CD4-positive, CD25-positive, alpha-beta regulatory T cell (primary cell): ENCODE results near the gene ATP5F1B. TPM values are rescaled to one million over a fixed set of nuclear protein-coding genes. Genes with fewer than 3 reads are reported as not detected.

Experiments used
- ATAC-seq, 2 donors: fragments of 150-1000 bp; cut with Tn5 transposase; one replicate each; pipeline ENCODE4 v1.10.0; 2021; ENCODE audit warnings: low read depth in 2 of 2, moderate number of reproducible peaks in 2 of 2, moderate library complexity in 1 of 2
- DNase-seq, 3 donors: peaks; one replicate each; pipeline versions ENCODE4 v3.0.0 to v3.0.0-alpha.2; 2012 to 2022; ENCODE audit warnings: mixed read lengths in 1 of 3
- H3K27ac ChIP-seq: one replicate; pipeline ENCODE4 v1.7.0; 2013; ENCODE audit warnings: mild to moderate bottlenecking, low read length; ENCODE audit not compliant: insufficient read depth, poor library complexity, severe bottlenecking
- H3K27me3 ChIP-seq: one replicate; pipeline ENCODE4 v1.7.0; 2013; ENCODE audit warnings: low read length; ENCODE audit not compliant: control insufficient read depth, insufficient read depth
- H3K36me3 ChIP-seq: one replicate; pipeline ENCODE4 v1.7.0; 2013; ENCODE audit warnings: mild to moderate bottlenecking, low read length, moderate library complexity; ENCODE audit not compliant: control insufficient read depth, insufficient read depth
- H3K4me1 ChIP-seq: 2 replicates; pipeline ENCODE4 v1.7.0; 2013; ENCODE audit warnings: mild to moderate bottlenecking, low read length; ENCODE audit not compliant: insufficient read depth, control insufficient read depth, poor library complexity, severe bottlenecking
- H3K4me3 ChIP-seq: one replicate; pipeline ENCODE4 v1.7.0; 2013; ENCODE audit warnings: low read depth, mild to moderate bottlenecking, low read length, moderate library complexity
- H3K9me3 ChIP-seq, 2 experiments: 1 replicate in 1 of 2; 2 replicates in 1 of 2; pipeline ENCODE4 v1.7.0; 2013; ENCODE audit warnings: low read length in 2 of 2, mild to moderate bottlenecking in 1 of 2, moderate library complexity in 1 of 2; ENCODE audit not compliant: control insufficient read depth in 2 of 2
- H3K27ac Mint-ChIP-seq, 3 donors: one replicate each; pipeline ENCODE4 v1.8.0; 2020 to 2022; ENCODE audit warnings: mild to moderate bottlenecking in 3 of 3, mixed read lengths in 3 of 3, moderate library complexity in 2 of 3
- H3K27me3 Mint-ChIP-seq: one replicate; pipeline ENCODE4 v1.8.0; 2022; ENCODE audit warnings: mild to moderate bottlenecking, mixed read lengths
- H3K36me3 Mint-ChIP-seq: one replicate; pipeline ENCODE4 v1.8.0; 2020; ENCODE audit warnings: mixed read lengths
- H3K4me1 Mint-ChIP-seq, 4 donors: one replicate each; pipeline ENCODE4 v1.8.0; 2020 to 2022; ENCODE audit warnings: mixed read lengths in 4 of 4, mild to moderate bottlenecking in 1 of 4
- H3K4me3 Mint-ChIP-seq, 4 donors: one replicate each; pipeline ENCODE4 v1.8.0; 2020 to 2022; ENCODE audit warnings: mild to moderate bottlenecking in 4 of 4, mixed read lengths in 4 of 4, moderate library complexity in 3 of 4
- H3K9me3 Mint-ChIP-seq, 7 donors: one replicate each; pipeline ENCODE4 v1.8.0; 2020 to 2022; ENCODE audit warnings: mixed read lengths in 7 of 7, mild to moderate bottlenecking in 3 of 7, moderate library complexity in 2 of 7
- polyA plus RNA-seq, 4 donors: library from polyadenylated mRNA; unstranded; fragments of 300-500 nt; fragmentation: Illumina TruSeq; gene quantifications; one replicate each; pipeline ENCODE4 v1.2.3, GENCODE V29; 2021
- total RNA-seq: library from RNA; stranded (reverse); gene quantifications from one replicate; pipeline ENCODE4 v1.2.3, GENCODE V29; 2022

The ATP5F1B gene
- total and polyA plus RNA-seq, 5 donors from 2014 or later, result 277 to 1,082 (median 820) TPM

DNA sequence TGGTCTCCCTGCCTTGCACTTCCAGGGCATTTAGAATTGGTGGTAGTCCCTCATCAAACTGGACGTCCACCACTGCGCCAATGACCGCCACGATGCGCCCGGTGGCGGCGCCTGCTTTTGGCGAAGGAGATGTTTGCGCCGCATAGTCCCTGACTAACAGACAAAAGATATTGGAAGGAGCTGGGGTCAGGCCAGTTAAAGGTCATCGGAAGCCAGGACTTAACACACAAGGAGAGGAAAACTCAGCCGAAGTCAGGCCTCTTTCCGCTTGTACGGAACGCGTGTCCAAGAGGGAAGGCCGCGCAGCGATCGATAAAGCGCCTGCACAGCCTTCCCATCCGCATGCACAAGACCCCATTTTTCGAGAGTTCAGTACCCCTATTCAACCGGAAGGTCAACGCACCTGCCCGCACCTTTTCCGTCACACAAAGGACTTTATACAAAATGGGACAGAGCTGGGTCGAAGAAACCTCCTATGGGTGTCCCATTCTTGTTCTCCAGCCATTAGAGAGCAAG, 525 bp downstream of the ATP5F1B start:
- Histone ChIP-seq H3K36me3 (peaks cover 38% of the 10 kb centered on the region), H3K27me3 (no peaks in the 10 kb centered on the region), H3K4me3 (peak overlapping the region; percentile 96), H3K27ac (peak overlapping the region; percentile 96), H3K9me3 (no peaks in the 10 kb centered on the region), H3K4me1 (peaks cover 26% of the 10 kb centered on the region)
- H3K36me3 Mint-ChIP-seq, result peaks cover 22% of the 10 kb centered on the region
- peak overlapping the region; percentile 80 to 95 (median 93) for H3K4me3 Mint-ChIP-seq
- H3K9me3 Mint-ChIP-seq, result peaks cover 0 to 1% (median 0%) of the 10 kb centered on the region in 7 donors
- no peaks in the 10 kb centered on the region for H3K27me3 Mint-ChIP-seq
- ATAC-seq (no peak), DNase-seq (no peak)
- peaks cover 13 to 46% (median 30%) of the 10 kb centered on the region in 4 donors for H3K4me1 Mint-ChIP-seq
- H3K27ac Mint-ChIP-seq, result peak overlapping the region; percentile 96 to 99 (median 99)

DNA sequence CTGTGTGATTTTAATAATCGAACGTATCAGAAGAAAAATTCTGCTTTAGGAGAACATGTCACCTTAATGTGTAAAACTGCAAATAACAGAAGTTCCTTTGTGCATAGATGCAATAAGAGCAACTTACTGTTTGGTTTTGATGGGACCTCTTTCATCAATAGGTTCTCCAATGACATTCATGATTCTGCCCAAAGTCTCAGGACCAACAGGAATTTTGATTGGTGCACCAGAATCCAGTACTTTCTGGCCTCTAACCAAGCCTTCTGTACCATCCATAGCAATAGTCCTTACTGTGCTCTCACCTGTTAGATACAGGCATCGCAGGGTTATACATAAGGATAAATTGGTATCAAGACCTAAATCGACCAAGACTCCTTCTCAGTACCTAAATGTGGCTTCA, 1.1 kb downstream of the ATP5F1B start:
- H3K4me1 Mint-ChIP-seq, result peaks cover 13 to 50% (median 33%) of the 10 kb centered on the region in 4 donors
- H3K27ac Mint-ChIP-seq, result peak overlapping the region; percentile 96 to 99 (median 99)
- peak overlapping the region; percentile 96 for H3K4me3 ChIP-seq
- H3K27me3 Mint-ChIP-seq, result no peaks in the 10 kb centered on the region
- H3K36me3 Mint-ChIP-seq, result peaks cover 25% of the 10 kb centered on the region
- H3K27me3 ChIP-seq, result no peaks in the 10 kb centered on the region
- no peak for ATAC-seq
- H3K9me3 Mint-ChIP-seq, result peaks cover 0 to 1% (median 0%) of the 10 kb centered on the region in 7 donors
- no peak for DNase-seq
- H3K27ac ChIP-seq, result peak overlapping the region; percentile 96
- H3K9me3 ChIP-seq, result no peaks in the 10 kb centered on the region
- peaks cover 26% of the 10 kb centered on the region for H3K4me1 ChIP-seq
- H3K4me3 Mint-ChIP-seq, result peak overlapping the region; percentile 80 to 95 (median 93)
- peaks cover 43% of the 10 kb centered on the region for H3K36me3 ChIP-seq

GRCh38 chr12:56641219-56641618, 4.6 kb downstream of the ATP5F1B start:
- Histone ChIP-seq H3K4me1 (peaks cover 34% of the 10 kb centered on the region), H3K36me3 (peaks cover 65% of the 10 kb centered on the region)
- H3K4me1 Mint-ChIP-seq, result peaks cover 15 to 62% (median 46%) of the 10 kb centered on the region in 4 donors

GRCh38 chr12:56637621-56638020, 8.2 kb downstream of the ATP5F1B start:
- ATAC-seq (no peak), DNase-seq (no peak)

More at GRCh38 chr12:56641219-56641618, 4.6 kb downstream of the ATP5F1B start:
- no peak for ATAC-seq
- Histone ChIP-seq H3K4me3 (no peak overlapping the region), H3K27me3 (no peaks in the 10 kb centered on the region), H3K9me3 (no peaks in the 10 kb centered on the region), H3K27ac (no peak overlapping the region)
- H3K27me3 Mint-ChIP-seq, result no peaks in the 10 kb centered on the region
- no peaks in the 10 kb centered on the region for H3K9me3 Mint-ChIP-seq
- DNase-seq, result no peak
- H3K27ac Mint-ChIP-seq, result peak overlapping the region in 1 of 3 donors; percentile 26
- H3K4me3 Mint-ChIP-seq, result peak overlapping the region in 1 of 4 donors; percentile 56
- peaks cover 37% of the 10 kb centered on the region for H3K36me3 Mint-ChIP-seq

DNA sequence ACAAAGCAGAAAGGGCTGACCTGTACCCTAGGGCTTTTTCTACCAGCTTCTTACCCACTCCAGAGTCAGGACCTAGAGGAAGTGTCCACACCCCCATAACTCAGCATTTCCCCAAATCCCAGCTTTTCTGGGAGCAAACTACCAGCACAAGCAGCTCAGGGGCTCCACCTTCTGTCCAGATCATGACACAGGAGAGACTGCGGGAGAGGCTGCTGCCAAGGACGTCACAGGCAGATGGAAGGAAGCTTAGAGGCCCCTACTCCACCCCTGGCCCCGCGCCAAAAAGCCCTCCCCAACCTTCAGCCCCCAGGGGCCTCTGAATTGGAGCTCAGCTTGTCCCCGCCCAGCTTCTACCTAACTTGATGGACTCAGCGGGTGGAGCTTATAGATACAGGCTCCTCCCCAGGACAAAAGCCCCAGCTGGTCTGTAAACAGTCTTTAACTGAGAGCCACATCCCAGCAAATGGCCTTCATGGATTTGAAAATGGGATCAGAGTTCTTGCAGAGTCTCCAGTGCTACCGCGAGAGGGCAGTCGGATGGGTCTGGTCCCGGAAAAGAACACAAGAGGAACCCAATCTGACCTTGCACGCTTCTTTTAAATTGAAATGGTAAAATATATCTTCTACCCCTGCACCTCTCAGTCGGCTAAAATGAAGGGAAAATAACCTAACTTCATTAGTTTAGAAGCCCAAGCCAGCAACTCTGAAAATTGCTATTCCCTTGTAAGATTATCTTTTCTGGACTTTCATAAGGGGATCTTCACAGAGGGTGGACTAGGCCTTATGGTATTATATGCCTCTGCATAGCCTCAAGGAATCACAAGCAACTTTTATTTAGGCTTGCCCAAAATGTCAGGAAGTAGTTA, 8.9 kb downstream of the ATP5F1B start:
- Histone ChIP-seq H3K4me1 (peaks cover 50% of the 10 kb centered on the region), H3K27me3 (no peaks in the 10 kb centered on the region), H3K36me3 (peaks cover 41% of the 10 kb centered on the region), H3K4me3 (peak overlapping the region; percentile 94), H3K27ac (peak overlapping the region; percentile 95), H3K9me3 (no peaks in the 10 kb centered on the region)
- DNase-seq (peak; percentile 94 to 95 (median 95)), ATAC-seq (peak; percentile 64 to 66)
- Mint-ChIP-seq H3K9me3 (no peaks in the 10 kb centered on the region), H3K4me1 (peaks cover 4 to 65% (median 44%) of the 10 kb centered on the region in 4 donors), H3K36me3 (peaks cover 19% of the 10 kb centered on the region), H3K27me3 (no peaks in the 10 kb centered on the region), H3K27ac (peak overlapping the region; percentile 89 to 97 (median 93)), H3K4me3 (peak overlapping the region; percentile 83 to 98 (median 96))

More at GRCh38 chr12:56637621-56638020, 8.2 kb downstream of the ATP5F1B start:
- H3K27me3 Mint-ChIP-seq, result no peaks in the 10 kb centered on the region
- Histone ChIP-seq H3K27me3 (no peaks in the 10 kb centered on the region), H3K4me3 (no peak overlapping the region), H3K36me3 (peaks cover 48% of the 10 kb centered on the region), H3K9me3 (no peaks in the 10 kb centered on the region), H3K27ac (peak overlapping the region; percentile 95), H3K4me1 (peaks cover 42% of the 10 kb centered on the region)
- peak overlapping the region; percentile 65 to 93 (median 69) for H3K27ac Mint-ChIP-seq
- H3K4me3 Mint-ChIP-seq, result peak overlapping the region in 3 of 4 donors; percentile 55 to 98 (median 83)
- H3K9me3 Mint-ChIP-seq, result no peaks in the 10 kb centered on the region
- peaks cover 26% of the 10 kb centered on the region for H3K36me3 Mint-ChIP-seq
- H3K4me1 Mint-ChIP-seq, result peaks cover 4 to 65% (median 40%) of the 10 kb centered on the region in 4 donors

- H3K36me3 Mint-ChIP-seq, result peaks cover 19% of the 10 kb centered on the region
- Histone ChIP-seq H3K9me3 (no peaks in the 10 kb centered on the region), H3K4me1 (peaks cover 56% of the 10 kb centered on the region), H3K27ac (peak overlapping the region; percentile 95), H3K27me3 (no peaks in the 10 kb centered on the region), H3K4me3 (peak overlapping the region; percentile 94), H3K36me3 (peaks cover 35% of the 10 kb centered on the region)
- H3K4me1 Mint-ChIP-seq, result peaks cover 4 to 70% (median 49%) of the 10 kb centered on the region in 4 donors
- peak; percentile 63 to 90 (median 74) for DNase-seq
- no peaks in the 10 kb centered on the region for H3K9me3 Mint-ChIP-seq
- H3K27me3 Mint-ChIP-seq, result no peaks in the 10 kb centered on the region
- ATAC-seq, result peak; percentile 70 to 72
- H3K27ac Mint-ChIP-seq, result peak overlapping the region; percentile 90 to 97 (median 93)
- peak overlapping the region; percentile 83 to 98 (median 96) for H3K4me3 Mint-ChIP-seq
Measured at GRCh38 chr12:56635806-56636674, 9.7 kb downstream of the ATP5F1B start.
